OCI-LY7 (cell line): ENCODE measurements around the gene ASIC2. TPM values are rescaled to one million over a fixed set of nuclear protein-coding genes. Genes with fewer than 3 reads are reported as not detected.

ENCODE experiments used
- BruUV-seq: library from RNA; stranded (reverse); fragments of 400-500 nt; replicated peaks from 2 replicates; lab custom pipeline; 2021; lab: Mats Ljungman, UMichigan
- CTCF ChIA-PET: fragments of 300-600 bp; sonication (Branson Sonifier 250); formaldehyde crosslinking; loops from one replicate; lab custom pipeline; 2022; ENCODE audit warnings: antibody characterized with exemption; ENCODE audit not compliant: unreplicated experiment; lab: Charles Lee
- POLR2A ChIA-PET: fragments of 300-600 bp; sonication (Branson Sonifier 250); formaldehyde crosslinking; loops from one replicate; lab custom pipeline; 2022; ENCODE audit warnings: antibody characterized with exemption; lab: Charles Lee
- DNase-seq: peaks from one replicate; pipeline ENCODE4 v3.0.0-alpha.2; 2015; ENCODE audit warnings: low spot score
- H2AFZ ChIP-seq: fragments of 200-600 bp; sonication (generic), shearing (Covaris generic); 2 replicates; pipeline ENCODE4 v1.6.1; 2014; ENCODE audit warnings: mild to moderate bottlenecking, antibody characterized with exemption, low read length, moderate library complexity
- H3K27ac ChIP-seq: fragments of 200-600 bp; sonication (generic); 2 replicates; pipeline ENCODE4 v1.5.1; 2014; ENCODE audit warnings: mixed run types, low read depth, mild to moderate bottlenecking, moderate library complexity, low read length, inconsistent platforms; ENCODE audit not compliant: poor library complexity, severe bottlenecking
- H3K36me3 ChIP-seq: fragments of 200-600 bp; sonication (generic); 2 replicates; pipeline ENCODE4 v1.6.1; 2014; ENCODE audit warnings: mild to moderate bottlenecking, antibody characterized with exemption, low read length, moderate library complexity, mixed read lengths; ENCODE audit not compliant: insufficient read depth
- H3K4me1 ChIP-seq: fragments of 200-600 bp; sonication (generic); 2 replicates; pipeline ENCODE4 v1.5.1; 2014; ENCODE audit warnings: mild to moderate bottlenecking, low read length; ENCODE audit not compliant: insufficient read depth, poor library complexity, severe bottlenecking
- H3K4me2 ChIP-seq: fragments of 200-600 bp; sonication (generic); 2 replicates; pipeline ENCODE4 v1.6.1; 2014; ENCODE audit warnings: mild to moderate bottlenecking, low read length
- H3K4me3 ChIP-seq: fragments of 200-600 bp; sonication (generic); 2 replicates; pipeline ENCODE4 v1.5.1; 2014; ENCODE audit warnings: mild to moderate bottlenecking, low read depth, low read length; ENCODE audit not compliant: poor library complexity, severe bottlenecking
- H3K79me2 ChIP-seq: fragments of 200-600 bp; sonication (generic); 2 replicates; pipeline ENCODE4 v1.6.1; 2016; ENCODE audit warnings: low read depth, mild to moderate bottlenecking, low read length, moderate library complexity, mixed read lengths; ENCODE audit not compliant: insufficient read depth
- H3K9me2 ChIP-seq: fragments of 200-600 bp; sonication (generic); 2 replicates; pipeline ENCODE4 v1.6.1; 2016; ENCODE audit warnings: mild to moderate bottlenecking, low read length, mixed read lengths; ENCODE audit not compliant: insufficient read depth
- H3K9me3 ChIP-seq: fragments of 200-600 bp; sonication (generic); 2 replicates; pipeline ENCODE4 v1.6.1; 2014; ENCODE audit warnings: mild to moderate bottlenecking, mixed run types, low read length, mixed read lengths
- H4K20me1 ChIP-seq: fragments of 200-600 bp; sonication (generic); 2 replicates; pipeline ENCODE4 v1.6.1; 2014; ENCODE audit warnings: mild to moderate bottlenecking, antibody characterized with exemption, low read length, moderate library complexity, mixed read lengths; ENCODE audit not compliant: insufficient read depth
- CTCF ChIP-seq: fragments of 200-600 bp; sonication (generic); conservative IDR thresholded peaks from 2 replicates; pipeline ENCODE4 v1.5.1; 2014; ENCODE audit warnings: mild to moderate bottlenecking, antibody characterized with exemption, low read length, moderate library complexity, mixed read lengths
- EZH2phosphoT487 ChIP-seq: fragments of 200-600 bp; sonication (generic); IDR thresholded peaks from 2 replicates; pipeline ENCODE4 v1.6.1; 2018; ENCODE audit warnings: low read depth, borderline replicate concordance, mild to moderate bottlenecking, mixed run types, antibody characterized with exemption, low read length, moderate library complexity, mixed read lengths
- intact Hi-C: fragments of 100-400 bp; cut with micrococcal nuclease; formaldehyde crosslinking; loops from one replicate; pipeline ENCODE4 v1.10.0; 2022; ENCODE audit not compliant: unreplicated experiment
- total RNA-seq, 2 experiments: library from RNA; depleted of rRNA in 1 of 2; stranded (reverse); fragments of >200 nt in 1 of 2; shearing (Covaris generic) in 1 of 2; gene quantifications; 2 replicates each; pipeline ENCODE4 v1.2.3, GENCODE V29; 2014 to 2022

ASIC2 gene
- total RNA-seq, 2 experiments from 2014 or later, result not detected

GRCh38 chr17:33071656-33072055 lies 221.4 kb downstream of the ASIC2 start:
- Histone ChIP-seq H3K4me3 (no peak overlapping the region), H4K20me1 (no peaks in the 10 kb centered on the region), H3K4me1 (no peaks in the 10 kb centered on the region), H3K27ac (no peak overlapping the region), H3K4me2 (no peak overlapping the region), H3K79me2 (no peaks in the 10 kb centered on the region), H3K9me2 (no peaks in the 10 kb centered on the region), H3K36me3 (no peaks in the 10 kb centered on the region), H3K9me3 (no peaks in the 10 kb centered on the region), H2AFZ (no peak overlapping the region)
- DNase-seq, result no peak
- TF ChIP-seq EZH2phosphoT487 (no peak), CTCF (no peak)
- intact Hi-C loops, result no loop called here
- CTCF ChIA-PET, result no interaction called here
- BruUV-seq, result no TSS peak
- POLR2A ChIA-PET, result no interaction called here

GRCh38 chr17:33057564-33057963 lies 235.5 kb downstream of the ASIC2 start:
- no peak overlapping the region for H3K27ac ChIP-seq
- H3K4me3 ChIP-seq, result no peak overlapping the region
- H3K4me1 ChIP-seq, result no peaks in the 10 kb centered on the region
- H2AFZ ChIP-seq, result no peak overlapping the region
- no peaks in the 10 kb centered on the region for H3K9me3 ChIP-seq
- no TSS peak for BruUV-seq
- H3K4me2 ChIP-seq, result no peak overlapping the region
- H3K9me2 ChIP-seq, result no peaks in the 10 kb centered on the region
- H4K20me1 ChIP-seq, result no peaks in the 10 kb centered on the region
- H3K79me2 ChIP-seq, result no peaks in the 10 kb centered on the region
- no peaks in the 10 kb centered on the region for H3K36me3 ChIP-seq
- intact Hi-C loops, result no loop called here
- CTCF ChIA-PET, result no interaction called here
- no peak for DNase-seq
- no peak for TF ChIP-seq CTCF
- no peak for TF ChIP-seq EZH2phosphoT487
- POLR2A ChIA-PET, result no interaction called here

- Histone ChIP-seq H3K27ac (no peak overlapping the region), H3K9me3 (no peaks in the 10 kb centered on the region), H3K4me2 (no peak overlapping the region), H2AFZ (no peak overlapping the region), H4K20me1 (no peaks in the 10 kb centered on the region), H3K9me2 (no peaks in the 10 kb centered on the region), H3K36me3 (no peaks in the 10 kb centered on the region), H3K4me3 (no peak overlapping the region), H3K79me2 (no peaks in the 10 kb centered on the region), H3K4me1 (no peaks in the 10 kb centered on the region)
- DNase-seq, result no peak
- no peak for TF ChIP-seq CTCF
- no peak for TF ChIP-seq EZH2phosphoT487
- ChIA-PET CTCF (no interaction called here), POLR2A (no interaction called here)
- no TSS peak for BruUV-seq
- intact Hi-C loops, result no loop called here
Observed at GRCh38 chr17:33056399-33057146, 236.5 kb downstream of the ASIC2 start.
